Cardiac muscle cell (in vitro differentiated cells and primary cell): ENCODE measurements around the gene TXNDC11. TPM values are rescaled to one million over a fixed set of nuclear protein-coding genes. Genes with fewer than 3 reads are reported as not detected.

Source experiments
- DNase-seq, 2 donors: peaks; one replicate each; pipeline versions ENCODE4 v3.0.0 to v3.0.0-alpha.2; 2010 to 2017; ENCODE audit warnings: low read depth in 1 of 2, low spot score in 1 of 2
- H3K27ac ChIP-seq: fragments of 200-600 bp; sonication (generic); 2 replicates; pipeline ENCODE4 v1.5.1; 2016
- H3K27me3 ChIP-seq: fragments of 200-600 bp; sonication (generic); 2 replicates; pipeline ENCODE4 v1.6.0; 2016; ENCODE audit warnings: control low read depth
- H3K36me3 ChIP-seq: fragments of 200-600 bp; sonication (generic); 2 replicates; pipeline ENCODE4 v1.5.1; 2016; ENCODE audit warnings: control low read depth
- H3K4me1 ChIP-seq: fragments of 200-600 bp; sonication (generic); 2 replicates; pipeline ENCODE4 v1.8.1; 2017; ENCODE audit warnings: low read depth, mild to moderate bottlenecking, mixed run types
- H3K4me3 ChIP-seq: fragments of 200-600 bp; sonication (generic); 2 replicates; pipeline ENCODE4 v1.5.1; 2016; ENCODE audit warnings: mild to moderate bottlenecking
- H3K9me3 ChIP-seq: fragments of 200-600 bp; sonication (generic); 2 replicates; pipeline ENCODE4 v1.5.1; 2017; ENCODE audit warnings: low read depth, mild to moderate bottlenecking, control low read depth
- CTCF ChIP-seq: IDR thresholded peaks from 2 replicates; pipeline ENCODE4 v1.5.1; 2012; ENCODE audit warnings: low read depth, mild to moderate bottlenecking, low read length
- polyA plus RNA-seq: library from polyadenylated mRNA; unstranded; fragments of >200 nt; fragmentation: Nextera tagmentation; extraction: Ambion mirVana; gene quantifications from 2 replicates; pipeline ENCODE4 v1.2.1, GENCODE V29; 2016
- total RNA-seq: library from RNA; depleted of rRNA; stranded (reverse); fragments of >200 nt; gene quantifications from 2 replicates; pipeline ENCODE4 v1.2.3, GENCODE V29; 2016

The TXNDC11 gene
- total and polyA plus RNA-seq, 2 experiments from 2014 or later, result 26.6 to 43.0 TPM

GRCh38 chr16:11650641-11651591 lies 91.7 kb downstream of the TXNDC11 start:
- H3K9me3 ChIP-seq, result no peaks in the 10 kb centered on the region
- H3K36me3 ChIP-seq, result no peaks in the 10 kb centered on the region
- TF ChIP-seq CTCF, result no peak
- no peak overlapping the region for H3K27ac ChIP-seq
- no peak for DNase-seq
- H3K27me3 ChIP-seq, result no peaks in the 10 kb centered on the region
- H3K4me1 ChIP-seq, result no peaks in the 10 kb centered on the region
- H3K4me3 ChIP-seq, result no peak overlapping the region

DNA sequence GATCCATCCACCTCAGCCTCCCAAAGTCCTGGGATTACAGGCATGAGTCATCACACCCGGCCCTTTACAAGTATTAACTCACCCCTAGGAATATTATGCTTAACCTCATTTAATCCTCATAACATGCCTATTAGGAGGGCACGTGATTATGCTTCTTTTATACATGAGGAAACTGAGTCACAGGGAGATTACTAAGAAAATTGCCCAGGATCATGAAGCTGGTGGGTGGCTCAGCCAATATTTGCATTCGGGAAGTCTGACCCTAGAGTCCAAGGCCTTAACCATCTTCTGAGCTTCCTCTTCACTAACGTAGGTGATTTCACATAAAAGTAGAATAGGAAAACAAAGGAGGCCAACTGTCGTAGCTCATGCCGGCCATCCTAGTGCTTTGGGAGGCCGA lies 93.4 kb downstream of the TXNDC11 start:
- Histone ChIP-seq H3K27ac (no peak overlapping the region), H3K4me3 (no peak overlapping the region), H3K27me3 (no peaks in the 10 kb centered on the region), H3K9me3 (no peaks in the 10 kb centered on the region), H3K36me3 (no peaks in the 10 kb centered on the region), H3K4me1 (no peaks in the 10 kb centered on the region)
- no peak for DNase-seq
- TF ChIP-seq CTCF, result no peak

- H3K9me3 ChIP-seq, result no peaks in the 10 kb centered on the region
- no peak for TF ChIP-seq CTCF
- no peaks in the 10 kb centered on the region for H3K36me3 ChIP-seq
- no peak overlapping the region for H3K27ac ChIP-seq
- H3K4me3 ChIP-seq, result no peak overlapping the region
- H3K27me3 ChIP-seq, result no peaks in the 10 kb centered on the region
- no peak for DNase-seq
- peaks cover 4% of the 10 kb centered on the region for H3K4me1 ChIP-seq
Observed at GRCh38 chr16:11642765-11643116, 99.9 kb downstream of the TXNDC11 start.

- H3K27me3 ChIP-seq, result no peaks in the 10 kb centered on the region
- peak; percentile 33 to 76 for DNase-seq
- H3K27ac ChIP-seq, result no peak overlapping the region
- H3K4me1 ChIP-seq, result peaks cover 4% of the 10 kb centered on the region
- H3K4me3 ChIP-seq, result no peak overlapping the region
- no peaks in the 10 kb centered on the region for H3K9me3 ChIP-seq
- H3K36me3 ChIP-seq, result no peaks in the 10 kb centered on the region
- peak; percentile 75 for TF ChIP-seq CTCF
Observed at GRCh38 chr16:11640987-11641817, 101.5 kb downstream of the TXNDC11 start.

DNA sequence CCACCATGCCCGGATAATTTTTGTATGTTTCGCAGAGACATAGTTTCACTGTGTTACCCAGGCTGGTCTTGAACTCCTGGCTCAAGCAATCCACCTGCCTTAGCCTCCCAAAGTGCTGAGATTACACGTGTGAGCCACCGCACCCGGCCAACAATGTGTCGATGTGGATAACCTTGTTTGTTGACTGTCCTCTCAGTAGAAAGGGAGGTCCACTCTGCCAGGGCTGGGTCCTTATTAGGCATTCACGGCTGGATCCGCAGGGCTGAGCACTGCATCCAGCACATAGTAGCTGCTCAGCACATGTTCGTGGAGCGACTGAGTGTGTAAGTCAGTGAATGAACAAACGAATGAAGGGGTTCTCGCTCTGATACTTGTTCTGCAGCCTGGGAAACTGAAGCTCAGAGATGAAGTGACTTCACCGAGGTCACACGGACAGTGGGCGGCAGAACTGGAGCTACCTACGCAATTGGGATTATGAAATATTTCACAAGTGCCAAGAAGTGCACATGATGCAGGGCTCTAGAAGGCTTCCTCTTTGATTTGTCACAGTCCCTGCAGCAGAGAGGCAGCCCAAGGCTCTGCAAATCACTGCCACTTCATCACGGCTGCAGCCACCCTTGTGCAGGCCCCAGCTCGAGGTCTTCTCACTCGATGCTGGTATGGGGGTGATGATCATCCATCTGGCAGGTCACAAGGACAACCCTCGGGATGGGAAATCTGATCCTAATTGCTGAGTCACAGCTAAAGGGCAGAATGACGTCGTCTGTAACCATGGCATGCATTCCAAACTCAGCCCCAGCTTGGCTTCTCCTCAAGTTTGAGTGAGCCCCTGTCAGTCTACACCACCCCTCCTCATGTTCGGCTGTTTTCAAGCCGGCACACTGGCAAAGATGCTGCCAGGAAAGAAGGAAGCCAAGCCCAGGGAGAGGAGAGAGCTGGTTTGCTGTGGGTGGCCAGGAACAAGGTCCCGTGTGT lies 102.4 kb downstream of the TXNDC11 start:
- peak overlapping the region; percentile 39 for H3K27ac ChIP-seq
- peaks cover 4% of the 10 kb centered on the region for H3K4me1 ChIP-seq
- peak; percentile 52 to 98 for DNase-seq
- H3K27me3 ChIP-seq, result no peaks in the 10 kb centered on the region
- no peak for TF ChIP-seq CTCF
- no peaks in the 10 kb centered on the region for H3K36me3 ChIP-seq
- H3K9me3 ChIP-seq, result no peaks in the 10 kb centered on the region
- no peak overlapping the region for H3K4me3 ChIP-seq
